HG03378 (cell line): ENCODE measurements around the gene MTRF1L.
A peak's percentile ranks its signal among the peaks of the same experiment; 100 is the strongest.
"Not testable (repeated sequence)": the region's sequence is repeated elsewhere in the genome, so short reads cannot be mapped to it uniquely, and the experiment has no call there.

Experiments used
- ATAC-seq: cut with Tn5 transposase; IDR thresholded peaks from one replicate; pipeline ENCODE4 v1.9.1; 2021; ENCODE audit warnings: mild to moderate bottlenecking, moderate library complexity; ENCODE audit not compliant: unreplicated experiment

MTRF1L gene

DNA sequence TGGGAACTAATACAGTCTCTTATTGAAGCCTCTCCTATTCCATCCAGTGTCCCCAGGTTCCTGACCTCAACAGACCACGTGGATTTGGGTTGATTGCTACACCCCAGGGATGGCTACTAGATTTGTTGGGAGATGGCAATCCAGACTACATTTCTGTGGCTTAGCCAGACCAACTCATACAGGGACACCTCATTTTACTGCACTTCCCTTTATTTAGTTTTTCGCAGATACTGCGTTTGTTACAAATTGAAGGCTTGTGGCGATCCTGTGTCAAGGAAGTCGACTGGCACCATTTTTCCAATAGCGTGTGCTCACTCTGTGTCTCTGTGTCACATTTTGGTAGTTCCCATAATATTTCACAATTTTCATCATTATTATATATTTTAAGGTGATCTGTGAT is 10.3 kb upstream of the MTRF1L start:
- ATAC-seq = no peak

DNA sequence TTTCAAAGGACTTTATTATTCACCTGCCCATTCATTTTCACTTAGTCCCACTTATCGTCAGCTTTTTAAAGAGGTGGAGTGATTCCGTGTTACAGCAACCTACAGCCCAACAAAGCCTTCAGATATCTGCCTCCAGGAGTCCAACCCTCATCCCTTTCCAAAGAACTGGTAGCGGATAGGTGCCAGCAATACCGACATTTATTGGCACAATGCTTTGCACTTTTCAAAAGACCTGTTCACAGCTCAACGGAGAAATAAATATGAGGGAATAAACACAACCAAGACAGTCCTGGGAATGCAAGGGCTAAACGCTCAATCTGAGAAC is 819 bp upstream of the MTRF1L start:
- ATAC-seq = no peak

DNA sequence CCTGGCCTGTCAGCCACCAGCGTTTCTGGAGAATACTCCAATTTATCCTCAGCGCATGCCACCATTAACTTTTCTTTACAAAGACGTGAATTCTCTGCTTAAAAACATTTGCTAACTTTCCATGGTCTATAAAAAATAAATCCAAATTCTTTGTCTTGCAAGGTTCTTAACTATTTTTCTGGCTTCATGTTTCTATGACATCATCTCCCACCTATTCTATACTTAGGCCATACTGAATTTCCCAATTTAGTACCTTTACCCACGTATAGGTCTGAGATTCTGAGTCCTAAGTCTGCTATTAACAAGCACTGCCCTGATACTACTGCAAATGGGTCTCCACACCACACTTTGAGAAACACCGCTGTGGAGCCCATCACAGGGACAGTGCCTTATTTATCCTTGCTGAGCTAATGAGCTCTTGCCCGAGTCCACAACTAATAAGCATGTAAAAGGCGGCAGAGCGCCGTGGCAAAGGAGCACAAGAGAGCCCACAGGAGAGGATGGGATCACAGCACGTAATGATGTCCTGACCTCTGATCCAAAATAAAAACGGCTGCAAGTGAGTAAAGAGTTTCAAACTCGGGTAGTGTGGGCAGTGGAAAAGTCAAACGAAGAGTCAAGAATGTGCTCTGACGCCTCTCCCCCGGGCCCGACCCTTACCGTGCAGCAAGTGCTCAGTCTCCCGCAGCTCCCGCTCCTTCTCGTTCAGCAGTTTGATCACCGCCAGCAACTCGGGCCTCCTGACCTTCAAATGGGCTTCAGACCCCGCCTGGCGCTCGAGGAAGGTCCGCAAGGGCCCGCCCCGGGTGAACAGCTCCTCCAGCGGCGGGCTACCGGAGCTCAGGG is 519 bp downstream of the MTRF1L start:
- ATAC-seq = peak; percentile 25

DNA sequence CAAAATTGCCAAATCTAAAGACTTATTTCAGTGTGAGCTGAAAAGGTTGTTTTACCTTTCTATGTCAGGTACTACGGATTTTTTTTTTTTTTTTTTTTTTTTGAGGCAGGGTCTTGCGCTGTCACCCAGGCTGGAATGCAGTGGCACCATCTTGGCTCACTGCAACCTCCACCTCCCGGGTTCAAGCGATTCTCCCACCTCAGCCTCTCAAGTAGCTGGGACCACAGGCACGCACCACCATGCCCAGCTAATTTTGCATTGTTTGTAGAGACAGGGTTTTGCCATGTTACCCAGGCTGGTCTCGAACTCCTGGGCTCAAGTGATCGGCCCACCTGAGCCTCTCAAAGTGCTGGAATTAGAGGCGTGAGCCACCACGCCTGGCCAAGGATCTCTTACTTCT is 1.7 kb downstream of the MTRF1L start:
- ATAC-seq = not testable (repeated sequence)

DNA sequence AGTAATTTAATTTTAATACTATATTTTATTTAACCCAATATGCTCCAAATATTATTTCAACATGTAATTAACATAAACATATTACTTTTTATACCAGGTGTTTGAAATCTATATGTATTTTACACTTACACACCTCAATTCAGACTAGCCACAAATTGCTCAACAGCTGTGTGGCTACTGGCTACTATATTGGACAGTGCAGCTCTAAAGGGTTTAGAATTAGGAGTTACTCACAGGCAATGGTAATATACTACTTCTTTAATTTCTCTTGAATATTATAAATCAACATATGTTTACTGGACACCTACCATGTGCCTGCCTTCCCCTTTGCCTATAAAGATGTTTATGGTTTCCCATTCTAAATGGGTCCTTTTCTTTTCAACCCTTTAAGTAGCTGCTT is 2.3 kb downstream of the MTRF1L start:
- no peak for ATAC-seq

DNA sequence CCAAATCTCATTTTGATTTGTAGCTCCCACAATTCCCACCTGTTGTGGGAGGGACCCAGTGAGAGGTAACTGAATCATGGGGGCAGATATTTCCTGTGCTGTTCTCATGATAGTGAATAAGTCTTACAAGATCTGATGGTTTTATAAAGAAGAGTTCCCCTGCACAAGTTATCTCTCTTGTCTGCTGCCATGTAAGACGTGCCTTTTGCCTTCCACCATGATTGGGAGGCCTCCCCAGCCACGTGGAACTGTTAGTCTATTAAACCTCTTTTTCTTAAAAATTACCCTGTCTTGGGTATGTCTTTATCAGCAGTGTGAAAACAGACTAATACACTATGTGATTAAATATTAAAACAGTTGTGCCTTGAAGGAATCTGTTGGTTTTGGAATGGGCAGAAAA is 3.0 kb downstream of the MTRF1L start:
- ATAC-seq = not testable (repeated sequence)

DNA sequence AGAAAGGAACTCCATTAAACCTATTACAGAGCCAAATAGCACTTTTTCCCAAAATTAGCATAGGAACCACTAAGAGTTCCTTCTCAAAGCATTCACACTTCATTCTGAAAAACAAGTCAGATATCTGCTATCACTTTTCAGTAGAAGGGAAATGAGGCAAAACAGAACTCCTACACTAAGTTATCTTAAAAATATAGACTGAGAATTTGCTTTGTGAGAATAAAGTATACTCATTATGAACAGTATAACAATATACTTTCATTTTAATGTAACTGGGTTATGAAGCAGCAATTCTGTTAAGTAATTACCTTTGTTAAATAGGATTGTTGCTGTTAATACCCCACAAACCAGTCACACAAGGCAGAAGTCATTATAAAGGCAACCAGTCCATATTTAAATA is 8.7 kb downstream of the MTRF1L start:
- no peak for ATAC-seq

DNA sequence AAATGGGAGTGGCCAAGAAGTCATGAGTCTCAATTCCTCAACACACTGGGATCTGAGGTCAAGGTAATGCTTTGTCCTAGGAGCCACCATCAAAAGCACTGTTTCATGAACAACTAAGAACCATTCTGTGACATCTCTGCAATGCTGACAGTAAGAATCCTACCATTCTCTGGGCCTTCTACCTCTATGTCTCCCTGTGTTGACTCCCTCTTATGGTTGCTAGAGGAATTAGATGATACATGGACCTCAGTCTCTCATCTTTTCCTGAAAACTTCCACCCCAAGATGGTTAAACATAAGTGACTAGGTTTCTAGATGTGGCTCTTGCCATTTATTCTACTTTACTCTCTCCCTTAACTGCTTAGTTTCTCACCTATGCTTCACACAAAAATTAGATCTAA is 9.1 kb downstream of the MTRF1L start:
- no peak for ATAC-seq

DNA sequence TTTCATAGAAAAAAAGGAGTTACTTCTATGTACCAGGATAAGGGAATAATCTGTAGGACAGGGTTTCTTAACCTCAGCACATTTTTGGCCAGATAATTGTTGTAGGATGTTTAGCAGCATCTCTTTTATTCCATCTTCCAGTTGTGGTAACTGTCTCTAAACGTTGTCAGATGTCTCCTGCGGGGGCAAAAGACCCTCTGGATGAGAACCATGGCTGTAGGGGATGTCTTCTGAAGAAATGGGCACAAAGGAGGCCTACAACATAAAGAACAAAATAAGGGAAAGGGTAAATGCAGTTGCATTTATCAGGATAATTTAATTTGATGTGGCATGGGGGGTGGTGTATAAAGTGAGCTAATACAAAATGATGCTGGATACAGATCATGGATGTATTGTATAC is 15.5 kb downstream of the MTRF1L start:
- ATAC-seq = no peak

DNA sequence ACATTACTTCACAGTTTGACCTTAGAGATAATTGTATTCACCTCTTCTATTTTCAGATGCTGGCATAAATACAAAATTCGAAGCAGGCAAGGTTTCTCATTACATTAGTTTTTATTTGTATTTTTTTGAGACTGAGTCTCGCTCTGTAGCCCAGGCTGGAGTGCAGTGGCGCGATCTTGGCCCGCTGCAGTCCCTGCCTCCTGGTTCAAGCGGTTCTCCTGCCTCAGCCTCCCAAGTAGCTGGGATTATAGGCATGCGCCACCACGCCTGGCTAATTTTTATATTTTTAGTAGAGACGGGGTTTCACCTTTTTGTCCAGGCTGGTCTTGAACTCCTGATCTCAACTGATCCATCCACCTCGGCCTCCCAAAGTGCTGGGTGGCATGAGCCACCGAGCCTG is 17.2 kb downstream of the MTRF1L start:
- ATAC-seq = not testable (repeated sequence)

DNA sequence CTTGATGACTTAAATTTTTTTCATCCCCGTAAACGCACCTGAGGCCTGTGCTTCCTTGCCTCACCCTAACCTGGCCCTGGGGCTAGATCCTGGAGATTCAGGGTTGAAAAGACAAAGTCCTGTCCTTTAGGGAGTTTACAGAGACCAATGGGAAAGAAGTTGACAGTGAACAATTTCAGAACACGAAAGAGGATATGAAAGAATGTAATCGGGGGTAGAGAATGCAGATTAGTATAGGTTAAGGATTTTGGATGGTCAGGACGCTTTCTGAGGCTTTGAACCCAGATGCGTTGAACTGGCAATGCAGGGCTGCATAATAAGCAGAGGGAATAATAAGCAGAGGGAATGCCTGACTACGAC is 18.0 kb downstream of the MTRF1L start:
- peak; percentile 41 for ATAC-seq

DNA sequence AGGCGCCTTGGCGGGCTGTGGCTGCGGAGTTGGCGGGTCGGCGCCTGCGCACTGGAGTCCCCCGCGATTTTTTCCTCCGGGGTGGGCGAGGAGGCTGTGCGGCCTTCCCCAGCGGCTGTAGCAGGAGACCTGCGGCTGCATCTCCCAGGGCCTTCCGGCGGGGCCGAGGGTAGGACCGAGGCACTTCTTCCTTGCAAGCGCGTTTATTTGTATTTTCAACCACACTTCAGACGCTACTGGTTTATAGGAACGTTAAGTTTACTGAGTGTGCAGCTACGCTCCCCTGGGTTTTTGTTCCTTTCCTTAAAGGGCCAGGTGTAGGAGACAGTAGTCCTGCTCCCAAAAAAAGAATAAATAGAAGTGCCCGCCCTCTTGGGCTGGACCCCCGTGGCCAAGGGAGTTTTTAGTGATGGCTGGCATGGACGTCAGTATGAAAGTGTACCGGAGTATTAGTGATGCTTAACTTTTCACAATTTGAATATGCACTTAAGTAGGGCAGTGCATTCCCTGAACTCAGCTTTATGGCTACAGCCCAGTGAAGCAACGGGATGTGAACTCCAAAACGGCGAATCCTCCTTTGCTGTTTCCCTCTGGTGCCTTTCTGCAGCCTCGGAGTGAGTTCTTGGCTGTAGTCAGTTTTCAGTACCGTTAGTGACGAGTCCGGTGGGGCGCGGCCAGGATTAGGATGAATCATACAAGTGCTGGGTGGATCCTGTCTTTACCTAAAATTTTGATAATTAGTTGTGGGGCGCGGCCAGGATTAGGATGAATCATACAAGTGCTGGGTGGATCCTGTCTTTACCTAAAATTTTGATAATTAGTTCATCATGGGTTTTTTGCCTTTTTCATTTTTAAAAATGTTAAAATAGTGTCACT is 18.6 kb downstream of the MTRF1L start:
- peak; percentile 21 for ATAC-seq

DNA sequence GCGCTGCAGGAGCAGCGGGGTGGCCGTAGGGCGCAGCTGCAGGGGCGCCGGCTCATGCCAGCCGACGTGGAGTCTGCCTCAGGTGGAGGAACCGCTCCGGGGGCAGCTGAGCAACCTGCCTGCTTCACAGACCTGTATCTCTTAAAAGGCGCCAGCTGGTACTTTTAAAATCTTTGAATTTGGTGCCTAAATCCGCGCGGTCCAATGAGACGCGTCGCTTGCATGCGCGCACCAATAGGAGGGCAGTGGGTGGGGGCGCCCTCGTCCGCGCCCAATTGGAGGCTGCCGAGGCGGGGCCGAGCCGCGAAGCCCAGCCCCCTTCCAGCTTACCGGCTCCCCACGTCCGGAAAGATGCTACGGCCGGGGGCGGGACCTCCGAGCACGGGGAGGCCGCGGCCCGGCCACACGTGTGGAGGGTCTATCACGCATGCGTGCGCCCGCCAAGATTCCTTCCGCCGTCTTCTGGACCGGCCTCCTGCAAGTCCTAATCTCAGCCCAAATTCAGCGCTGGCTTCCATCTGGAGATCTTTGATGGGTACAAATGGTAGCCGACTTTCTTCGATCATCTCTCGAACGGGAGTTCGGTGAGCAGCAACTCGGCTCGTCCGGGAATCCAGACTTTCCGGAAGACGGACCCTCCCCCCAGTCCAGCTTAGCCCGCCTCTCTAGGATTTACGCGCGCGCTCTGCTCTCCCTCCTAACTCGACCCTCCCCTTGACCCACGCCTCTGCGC is 19.4 kb downstream of the MTRF1L start, which contains the start of gene FBXO5:
FBXO5 (minus strand) TSS at position 138 of the 733 bp plus-strand sequence; CDS start at position 56, 82 bp downstream.
- peak; percentile 76 for ATAC-seq

DNA sequence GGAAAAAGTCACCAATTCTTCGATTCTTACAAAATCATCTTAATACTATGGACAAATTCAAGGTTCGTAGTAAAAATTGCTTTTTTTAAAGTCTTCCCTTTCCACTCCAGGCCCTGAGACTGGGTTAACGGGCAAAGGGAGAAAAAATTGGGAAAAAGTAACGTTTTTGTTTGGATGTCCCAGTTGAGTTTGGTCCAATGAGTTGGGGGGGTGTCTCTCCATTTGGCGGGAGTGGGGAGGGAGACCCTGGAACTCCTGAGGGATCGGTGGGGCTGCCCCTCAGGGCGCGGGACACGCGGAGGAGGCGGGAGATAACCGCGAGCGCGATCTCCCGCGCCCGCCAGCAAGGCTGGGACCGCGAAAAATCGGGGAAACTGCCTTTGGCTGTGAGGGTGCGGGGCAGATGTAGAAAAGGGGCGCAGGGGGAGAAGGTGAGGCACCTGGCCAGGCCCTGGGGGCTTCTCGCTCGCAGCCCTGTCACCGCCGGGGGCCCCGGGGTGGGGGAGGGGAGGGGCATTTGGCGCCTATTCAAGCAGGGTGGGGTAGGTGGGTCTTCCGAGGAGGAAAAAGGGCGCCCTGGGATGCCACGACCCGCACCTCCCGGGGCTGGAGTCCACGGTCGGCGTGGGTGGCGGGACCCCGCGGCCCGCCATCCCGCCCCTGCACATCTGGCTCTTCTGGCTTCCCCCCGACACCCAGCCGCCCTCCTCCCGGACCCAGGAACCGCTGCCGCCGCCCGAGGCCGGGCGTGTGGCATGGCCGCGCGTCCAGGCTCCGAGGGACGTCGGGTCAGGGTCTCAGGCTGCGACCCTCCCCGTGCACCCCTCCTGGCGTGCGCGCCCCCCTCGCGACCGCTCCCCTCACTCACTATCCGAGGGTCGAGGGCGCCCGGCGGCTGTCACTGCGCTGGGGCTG is 20.3 kb downstream of the MTRF1L start:
- ATAC-seq = no peak

DNA sequence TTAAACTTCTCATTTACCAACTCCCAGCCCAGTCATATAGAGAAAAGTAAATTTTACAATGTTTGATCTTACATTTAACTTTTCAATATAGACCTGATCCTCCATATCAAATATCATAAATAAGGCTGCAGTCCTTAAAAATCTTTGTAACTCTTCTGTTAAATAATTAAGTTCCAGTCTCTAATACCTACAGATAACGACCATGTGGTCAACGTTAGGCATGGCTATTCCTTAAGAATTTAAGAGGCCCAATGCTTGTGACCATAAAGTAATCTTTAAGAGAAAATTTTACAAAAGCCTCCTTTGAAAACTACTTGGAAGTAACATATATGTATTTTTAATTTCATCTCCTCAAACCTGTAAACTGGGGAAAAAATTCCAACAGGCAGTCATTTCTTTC is 21.3 kb downstream of the MTRF1L start:
- ATAC-seq = no peak

DNA sequence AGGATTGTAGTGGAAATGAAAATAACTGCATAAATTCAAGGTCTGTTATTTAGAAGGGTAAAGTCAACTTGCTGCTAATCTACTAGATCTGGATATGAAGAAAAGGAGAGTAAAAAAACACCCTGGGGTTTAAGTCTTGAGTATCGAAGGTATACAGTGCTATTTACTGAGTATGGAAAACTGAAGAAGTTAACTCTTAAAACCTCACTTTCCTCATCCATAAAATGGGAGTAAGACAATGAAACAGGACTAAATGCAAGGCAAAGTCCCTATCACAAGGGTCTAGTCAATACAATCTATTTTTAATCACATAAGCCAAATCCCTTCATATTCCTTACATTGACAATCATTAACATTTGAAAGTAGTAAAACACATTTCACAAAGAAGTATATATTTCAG is 21.9 kb downstream of the MTRF1L start:
- ATAC-seq = no peak

DNA sequence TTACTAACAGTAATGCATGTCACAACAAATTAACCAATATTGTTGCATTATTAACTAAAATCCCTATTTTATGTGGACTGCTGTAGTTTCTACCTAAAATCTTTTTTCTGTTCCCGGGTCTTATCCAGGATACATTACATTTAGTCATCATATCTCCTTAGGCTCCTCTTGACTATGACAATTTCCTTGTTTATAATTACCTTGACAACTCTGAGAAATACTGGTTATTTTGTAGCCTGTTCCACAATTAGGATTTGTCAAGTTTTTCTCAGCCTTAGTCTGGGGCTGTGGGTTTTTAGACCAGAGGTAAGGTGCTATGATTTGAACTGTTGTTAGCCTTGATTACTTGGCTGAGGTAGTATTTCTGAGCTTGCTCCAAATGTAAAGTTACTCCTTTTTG is 23.4 kb downstream of the MTRF1L start:
- no peak for ATAC-seq

DNA sequence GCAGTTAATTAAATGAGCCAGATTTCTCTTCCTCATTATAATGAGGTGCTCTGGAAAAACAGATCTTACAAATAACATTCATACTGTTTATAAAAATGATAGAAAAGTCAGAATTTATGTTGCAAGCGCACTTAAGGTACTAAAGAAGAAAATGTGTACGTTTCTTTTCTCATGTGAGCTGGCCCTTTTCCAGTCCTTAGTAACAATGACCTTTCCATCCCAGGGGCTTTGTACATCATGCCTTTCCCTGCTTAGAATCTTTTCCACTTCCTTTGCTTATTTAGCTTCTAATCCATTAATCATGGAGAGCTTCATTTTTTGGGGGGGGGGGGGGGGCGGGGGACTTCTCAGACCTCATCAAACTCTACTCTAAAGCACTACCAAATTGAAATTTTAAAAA is 24.5 kb downstream of the MTRF1L start:
- ATAC-seq = no peak

DNA sequence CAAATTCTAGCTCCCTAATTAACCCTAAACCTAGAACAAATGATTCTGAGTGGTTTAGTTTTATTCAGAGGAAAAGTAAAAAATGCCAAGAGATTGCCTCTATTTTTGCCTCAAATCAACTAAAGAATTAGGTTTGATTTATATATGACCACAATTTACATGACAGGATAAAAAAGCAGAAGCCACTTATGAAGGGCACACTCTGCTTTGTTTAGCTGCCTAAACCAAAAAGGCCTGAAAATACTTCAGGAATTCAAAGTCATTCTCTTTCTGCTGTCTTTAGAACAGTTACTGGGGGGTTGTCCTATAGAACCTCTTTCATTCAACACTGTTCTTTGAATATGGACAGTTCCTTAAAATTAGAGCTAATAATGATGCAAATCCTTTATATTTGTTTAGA is 25.0 kb downstream of the MTRF1L start:
- no peak for ATAC-seq

DNA sequence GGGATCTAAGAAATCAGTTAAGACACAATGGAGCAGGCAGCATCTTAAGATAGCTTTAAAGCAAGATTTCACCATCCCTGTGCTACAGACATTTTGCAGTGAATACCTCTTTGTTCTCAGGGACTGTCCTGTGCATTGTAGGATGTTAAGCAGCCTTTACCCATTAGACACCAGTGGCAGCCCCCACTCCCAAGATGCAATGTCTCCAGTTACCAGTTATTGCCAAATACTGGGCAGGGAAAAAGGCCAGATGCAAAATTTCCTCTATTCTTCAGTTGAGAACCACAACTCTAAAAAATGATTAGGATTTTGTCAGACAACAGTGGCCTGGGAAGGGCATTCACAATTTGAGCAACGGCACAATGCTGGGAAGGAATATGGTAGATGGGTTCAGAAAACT is 25.8 kb downstream of the MTRF1L start:
- no peak for ATAC-seq
